GM12864 (cell line): Measurements from ENCODE around the gene PEX26.

Source experiments
- DNase-seq: peaks from one replicate; pipeline ENCODE4 v3.0.0-alpha.2; 2011; ENCODE audit warnings: low read depth
- H3K4me3 ChIP-seq: 2 replicates; pipeline ENCODE4 v1.5.1; 2011; ENCODE audit warnings: mild to moderate bottlenecking, low read depth, low read length, control low read depth
- CTCF ChIP-seq: IDR thresholded peaks from 2 replicates; pipeline ENCODE4 v1.5.1; 2011; ENCODE audit warnings: low read depth, mild to moderate bottlenecking, moderate library complexity, low read length, control low read depth, inconsistent platforms; ENCODE audit errors: missing control alignments

PEX26 gene

GRCh38 chr22:18081416-18081815 is 3.6 kb downstream of the PEX26 start:
- no peak for DNase-seq
- H3K4me3 ChIP-seq, result no peak overlapping the region
- TF ChIP-seq CTCF, result no peak

- TF ChIP-seq CTCF, result no peak
- no peak overlapping the region for H3K4me3 ChIP-seq
- no peak for DNase-seq
Observed at GRCh38 chr22:18082467-18082866, 4.7 kb downstream of the PEX26 start.

DNA sequence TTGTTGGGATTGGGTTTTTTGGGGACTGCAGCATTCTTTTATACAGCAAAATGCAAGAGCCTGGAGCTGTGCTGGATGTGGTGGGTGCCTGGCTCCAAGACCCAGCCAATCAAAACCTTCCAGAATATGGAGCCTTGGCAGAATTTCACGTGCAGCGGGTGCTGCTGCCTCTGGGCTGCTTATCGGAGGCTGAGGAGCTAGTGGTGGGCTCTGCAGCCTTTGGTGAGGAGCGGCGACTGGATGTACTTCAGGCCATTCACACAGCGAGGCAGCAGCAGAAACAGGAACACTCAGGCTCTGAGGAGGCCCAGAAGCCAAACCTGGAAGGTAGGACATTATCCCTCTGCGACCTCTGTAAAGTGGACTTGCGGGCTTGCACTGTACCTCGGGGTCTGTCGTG is 5.6 kb downstream of the PEX26 start:
- H3K4me3 ChIP-seq, result no peak overlapping the region
- TF ChIP-seq CTCF, result no peak
- DNase-seq, result no peak

GRCh38 chr22:18085188-18085587 is 7.4 kb downstream of the PEX26 start:
- TF ChIP-seq CTCF, result no peak
- DNase-seq, result no peak
- H3K4me3 ChIP-seq, result no peak overlapping the region

GRCh38 chr22:18087350-18087855 is 9.6 kb downstream of the PEX26 start:
- TF ChIP-seq CTCF, result no peak
- H3K4me3 ChIP-seq, result no peak overlapping the region

DNA sequence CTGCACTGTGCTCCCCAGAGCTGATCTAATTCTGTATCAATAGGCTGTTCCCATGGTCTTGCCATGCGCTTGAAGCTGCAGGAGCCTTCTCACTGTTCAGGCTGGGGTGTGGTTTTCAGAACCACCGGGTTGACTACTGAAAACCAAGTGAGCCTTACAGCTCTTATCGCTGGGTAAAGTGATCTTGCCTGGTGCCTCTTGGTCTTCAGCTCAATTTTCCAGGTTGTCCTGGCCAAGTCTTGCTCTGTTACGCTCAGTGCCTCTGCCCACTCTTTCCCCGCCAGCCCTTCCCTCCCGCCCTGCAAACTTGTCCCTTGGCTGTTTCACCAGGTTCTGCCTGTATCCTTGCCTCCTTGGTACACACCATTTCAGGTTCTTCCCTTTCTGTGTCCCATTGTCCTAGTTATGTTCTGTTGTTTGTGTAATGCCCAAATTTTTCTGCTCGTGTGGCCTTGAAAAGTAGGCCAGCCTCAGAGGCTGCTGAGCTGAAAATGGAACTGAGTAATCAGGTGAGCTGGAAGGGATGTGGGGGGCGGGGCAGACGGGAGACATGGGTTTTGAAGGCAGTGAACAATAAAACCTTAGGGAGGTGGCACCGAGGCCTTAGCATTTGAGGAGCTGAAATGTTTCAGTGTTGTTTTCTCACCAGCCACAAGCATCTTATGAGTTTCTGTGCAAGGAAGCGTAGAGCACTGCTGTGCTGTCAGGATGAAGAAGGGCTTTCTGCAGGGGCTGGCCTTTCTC is 11.2 kb downstream of the PEX26 start:
- no peak for TF ChIP-seq CTCF
- peak; percentile 82 for DNase-seq
- H3K4me3 ChIP-seq, result no peak overlapping the region

More at GRCh38 chr22:18087350-18087855, 9.6 kb downstream of the PEX26 start:
- no peak for DNase-seq

- TF ChIP-seq CTCF, result no peak
- no peak for DNase-seq
- H3K4me3 ChIP-seq, result no peak overlapping the region
Observed at GRCh38 chr22:18090286-18090685, 12.5 kb downstream of the PEX26 start.
